ENCODE data around the gene TMEM125. TPM values are rescaled to one million over a fixed set of nuclear protein-coding genes. Genes with fewer than 3 reads are reported as not detected.

The TMEM125 gene
- total and polyA plus RNA-seq, 9 of the 15 experiments (the other 6 are each of a cell fraction or from before 2014, with no cell fraction given) = 0.07 to 0.08 TPM; not detected in 7

DNA sequence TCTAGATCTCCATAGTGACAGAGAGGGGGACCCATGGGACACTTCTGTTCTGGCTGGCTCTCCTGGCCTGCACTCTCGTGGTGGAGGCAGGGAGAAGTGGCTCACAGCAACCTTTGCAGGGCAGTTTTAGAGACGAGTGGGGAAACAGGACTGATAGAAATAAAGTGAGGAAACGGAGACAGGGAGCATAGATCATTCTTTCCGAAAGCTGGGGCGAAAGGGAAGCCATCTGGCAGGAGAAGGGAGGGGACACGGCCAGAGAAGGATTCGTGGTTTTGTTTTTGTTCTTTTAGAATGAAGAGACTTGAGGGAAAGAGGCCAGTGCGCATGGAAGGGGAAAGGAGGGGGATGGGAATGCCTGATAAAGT, 34.5 kb downstream of the TMEM125 start:
- in situ Hi-C loops (cut with MboI) = no loop called here

More for the DNA sequence above, 34.5 kb downstream of the TMEM125 start:
- Histone ChIP-seq H3K9me3 (replicated peaks; ENCODE audit: control insufficient read depth, insufficient read depth, low read depth, low read length) (0 out of 2 replicates have a peak, but pooled peaks cover 2% of the 10 kb centered on the region), H4K20me1 (replicated peaks; ENCODE audit: control insufficient read depth, insufficient read depth, low read length) (peaks cover 4% of the 10 kb centered on the region; the same call in 1 of the 2 replicates), H2AFZ (ENCODE audit: low read depth, low read length) (peak overlapping the region; percentile 41; the same call in 1 of the 2 replicates), H3K4me2 (ENCODE audit: insufficient read depth, low read length) (no peak overlapping the region), H3K9ac (ENCODE audit: insufficient read depth in 1 of 2, low read depth in 2 of 2, low read length in 2 of 2) (no peak overlapping the region), H3K36me3 (ENCODE audit: control insufficient read depth, insufficient read depth, low read length) (no peaks in the 10 kb centered on the region), H3K4me3 (no peak overlapping the region), H3K27ac (ENCODE audit: extremely low read depth, low read depth, low read length) (no peak overlapping the region), H3K27me3 (ENCODE audit: control insufficient read depth in 2 of 2, insufficient read depth in 2 of 2, low read length in 2 of 2) (peaks cover 23 to 80% of the 10 kb centered on the region in 2 experiments), H3K9me1 (ENCODE audit: control insufficient read depth, insufficient read depth, low read length) (no peaks in the 10 kb centered on the region), H3K4me1 (replicated peaks in 1 of 2; ENCODE audit: control insufficient read depth in 2 of 2, insufficient read depth in 2 of 2, low read length in 2 of 2) (peaks cover 4 to 19% of the 10 kb centered on the region in 2 experiments; a peak in 4 of 5 replicates), H3K79me2 (ENCODE audit: control insufficient read depth, insufficient read depth, low read length) (no peaks in the 10 kb centered on the region)
- WGBS (ENCODE audit: insufficient coverage, low coverage, missing lambda C conversion rate) = 8% methylated on average over 8 of the region's 8 CpGs
- TF ChIP-seq HNRNPL (IDR thresholded peaks at IDR 0.05; ENCODE audit: low read depth, low read length) = no peak
- TF ChIP-seq COPS2 (conservative IDR thresholded peaks at IDR 0.05) = no peak
- TF ChIP-seq, protein P1, sequence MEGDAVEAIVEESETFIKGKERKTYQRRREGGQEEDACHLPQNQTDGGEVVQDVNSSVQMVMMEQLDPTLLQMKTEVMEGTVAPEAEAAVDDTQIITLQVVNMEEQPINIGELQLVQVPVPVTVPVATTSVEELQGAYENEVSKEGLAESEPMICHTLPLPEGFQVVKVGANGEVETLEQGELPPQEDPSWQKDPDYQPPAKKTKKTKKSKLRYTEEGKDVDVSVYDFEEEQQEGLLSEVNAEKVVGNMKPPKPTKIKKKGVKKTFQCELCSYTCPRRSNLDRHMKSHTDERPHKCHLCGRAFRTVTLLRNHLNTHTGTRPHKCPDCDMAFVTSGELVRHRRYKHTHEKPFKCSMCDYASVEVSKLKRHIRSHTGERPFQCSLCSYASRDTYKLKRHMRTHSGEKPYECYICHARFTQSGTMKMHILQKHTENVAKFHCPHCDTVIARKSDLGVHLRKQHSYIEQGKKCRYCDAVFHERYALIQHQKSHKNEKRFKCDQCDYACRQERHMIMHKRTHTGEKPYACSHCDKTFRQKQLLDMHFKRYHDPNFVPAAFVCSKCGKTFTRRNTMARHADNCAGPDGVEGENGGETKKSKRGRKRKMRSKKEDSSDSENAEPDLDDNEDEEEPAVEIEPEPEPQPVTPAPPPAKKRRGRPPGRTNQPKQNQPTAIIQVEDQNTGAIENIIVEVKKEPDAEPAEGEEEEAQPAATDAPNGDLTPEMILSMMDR (IDR thresholded peaks at IDR 0.05 in 2 of 3, conservative IDR thresholded peaks at IDR 0.05 in 1 of 3; ENCODE audit: insufficient read depth in 2 of 3, low read depth in 1 of 3, low read length in 3 of 3) = 0 out of 6 replicates have a peak, but pooled peaks of 1 of the 3 experiments have one; percentile 3
- no peak for FAIRE-seq
- ATAC-seq = no peak
- CTCF ChIA-PET (ENCODE audit: low intra/inter-chr PET ratio) = no interaction called here
- POLR2A ChIA-PET = interaction anchor here (1.0 kb wide), 1 partner anchor 26 kb away, joined by 3 read pairs; no protein-coding TSS in a partner anchor
- no peak for DNase-seq (ENCODE audit: extremely low read depth in 1 of 4, low spot score in 3 of 4)
- no TSS peak for BruUV-seq (replicated peaks)
- intact Hi-C loops (cut with micrococcal nuclease) = no loop called here
